HG03521 (cell line): Measurements from ENCODE around the gene IRF3.
"Not testable (repeated sequence)": the region's sequence is repeated elsewhere in the genome, so short reads cannot be mapped to it uniquely, and the experiment has no call there.

Source experiments
- ATAC-seq: cut with Tn5 transposase; IDR thresholded peaks from one replicate; pipeline ENCODE4 v1.9.1; 2021; ENCODE audit warnings: mild to moderate bottlenecking, moderate library complexity; ENCODE audit not compliant: unreplicated experiment

IRF3 gene

GRCh38 chr19:49631014-49631588 lies 34.6 kb downstream of the IRF3 start:
- ATAC-seq = no peak

- ATAC-seq = no peak
These were observed 36.0 kb downstream of the IRF3 start for GRCh38 chr19:49629659-49630058.

- ATAC-seq = no peak
These were observed 39.4 kb downstream of the IRF3 start for GRCh38 chr19:49626226-49626625.

GRCh38 chr19:49624967-49625910 lies 40.4 kb downstream of the IRF3 start:
- no peak for ATAC-seq

GRCh38 chr19:49617860-49618259 lies 47.8 kb downstream of the IRF3 start:
- ATAC-seq = not testable (repeated sequence)

GRCh38 chr19:49616945-49617344 lies 48.7 kb downstream of the IRF3 start:
- ATAC-seq = no peak

- no peak for ATAC-seq
These were observed 49.1 kb downstream of the IRF3 start for GRCh38 chr19:49616532-49616931.

GRCh38 chr19:49615861-49616260 lies 49.8 kb downstream of the IRF3 start:
- no peak for ATAC-seq

GRCh38 chr19:49614096-49614833 lies 51.4 kb downstream of the IRF3 start:
- ATAC-seq = no peak

GRCh38 chr19:49613374-49613773 lies 52.3 kb downstream of the IRF3 start:
- ATAC-seq = no peak
